Activated T-cell treated with anti-CD3 and anti-CD28 coated beads, Interleukin-2, amount 50 U/mL, for 4 hours (primary cell): Measurements from ENCODE around the gene SEC22B. TPM values are rescaled to one million over a fixed set of nuclear protein-coding genes. Genes with fewer than 3 reads are reported as not detected.
A peak's percentile ranks its signal among the peaks of the same experiment; 100 is the strongest.
"Not testable (repeated sequence)": the region's sequence is repeated elsewhere in the genome, so short reads cannot be mapped to it uniquely, and the experiment has no call there.

Experiments
- ATAC-seq, 2 donors: fragments of 200-7000 bp; cut with Tn5 transposase; one replicate each; pipeline ENCODE4 v1.10.0; 2021
- DNase-seq: peaks from one replicate; pipeline ENCODE4 v3.0.0-alpha.2; 2020
- H3K27me3 Mint-ChIP-seq: one replicate; pipeline ENCODE4 v1.8.0; 2021; ENCODE audit warnings: low read depth, mixed read lengths
- H3K36me3 Mint-ChIP-seq: one replicate; pipeline ENCODE4 v1.8.0; 2022; ENCODE audit warnings: mixed read lengths; ENCODE audit not compliant: insufficient read depth
- H3K4me1 Mint-ChIP-seq: one replicate; pipeline ENCODE4 v1.8.0; 2021; ENCODE audit warnings: low read depth, mixed read lengths
- H3K4me3 Mint-ChIP-seq: one replicate; pipeline ENCODE4 v1.8.0; 2021; ENCODE audit warnings: mild to moderate bottlenecking, moderate library complexity, mixed read lengths
- H3K9me3 Mint-ChIP-seq: one replicate; pipeline ENCODE4 v1.8.0; 2021; ENCODE audit warnings: mixed read lengths
- total RNA-seq, 3 donors: library from RNA; stranded (reverse); gene quantifications; one replicate each; pipeline ENCODE4 v1.2.1, GENCODE V29; 2021

SEC22B gene
- total RNA-seq, 3 donors from 2014 or later = 19.8 to 22.6 (median 20.2) TPM

DNA sequence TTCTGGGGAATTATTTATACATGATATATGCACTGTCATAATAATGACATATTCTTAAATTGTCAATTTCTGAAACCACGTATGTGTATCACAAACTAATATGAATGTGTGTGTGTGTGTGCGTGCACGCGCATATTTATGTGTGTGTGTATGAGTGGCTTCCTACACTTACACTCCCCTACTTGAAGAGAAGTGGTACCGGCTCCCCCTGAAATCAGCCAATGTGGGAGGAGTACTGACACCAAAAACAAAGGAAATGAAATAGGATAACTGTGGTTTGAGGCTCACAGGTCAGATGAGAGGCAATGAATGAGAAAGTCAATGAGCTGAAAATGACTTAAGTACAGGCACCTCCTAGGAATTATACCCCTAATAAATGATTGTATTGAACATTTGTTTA is 64.1 kb downstream of the SEC22B start:
- not testable (repeated sequence) for H3K4me3 Mint-ChIP-seq, H3K4me1 Mint-ChIP-seq, H3K27me3 Mint-ChIP-seq, H3K9me3 Mint-ChIP-seq, H3K36me3 Mint-ChIP-seq, DNase-seq, ATAC-seq

DNA sequence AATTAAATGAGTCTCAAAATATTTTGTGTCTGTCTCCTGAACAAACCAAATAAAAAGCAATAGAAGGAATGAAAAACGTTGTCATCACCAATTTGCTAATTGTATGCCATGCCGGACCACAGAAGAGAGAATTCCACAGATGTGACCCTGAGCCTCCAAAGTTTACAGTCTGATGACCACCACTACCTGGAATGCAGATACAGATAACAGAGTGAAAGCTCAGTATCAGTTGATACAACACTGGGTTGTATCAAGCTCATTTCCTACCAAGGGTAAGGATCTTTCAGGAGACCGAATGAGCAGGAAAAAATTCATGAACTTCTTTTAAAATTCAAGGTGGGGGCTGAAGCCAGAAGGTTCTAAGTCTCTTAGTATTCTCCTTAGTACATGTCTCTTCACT is 64.5 kb downstream of the SEC22B start:
- ATAC-seq, H3K9me3 Mint-ChIP-seq, H3K4me1 Mint-ChIP-seq: not testable (repeated sequence)

DNA sequence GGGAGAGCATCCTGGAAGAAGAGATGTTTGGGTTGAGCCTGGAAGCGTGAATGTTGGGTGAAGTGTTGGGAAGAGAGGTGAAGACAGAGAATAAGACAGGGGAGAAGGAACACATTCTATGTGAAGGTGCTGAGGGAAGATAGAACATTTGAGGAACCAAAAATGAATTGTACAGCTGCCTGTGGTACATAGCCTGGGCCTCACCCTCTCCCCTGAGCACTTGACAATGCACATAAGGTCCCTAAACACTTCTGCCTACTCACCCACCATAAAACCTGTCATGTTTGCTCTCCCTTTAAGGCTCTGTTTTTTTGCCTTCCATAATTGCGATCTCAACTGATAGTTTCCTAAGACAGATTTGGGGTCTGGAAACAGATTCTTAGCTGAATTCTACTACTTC is 65.3 kb downstream of the SEC22B start:
- not testable (repeated sequence) for ATAC-seq, H3K4me1 Mint-ChIP-seq, H3K4me3 Mint-ChIP-seq, H3K27me3 Mint-ChIP-seq, DNase-seq, H3K9me3 Mint-ChIP-seq, H3K36me3 Mint-ChIP-seq

More for the DNA sequence above, 64.5 kb downstream of the SEC22B start:
- DNase-seq, H3K4me3 Mint-ChIP-seq, H3K36me3 Mint-ChIP-seq, H3K27me3 Mint-ChIP-seq: not testable (repeated sequence)

DNA sequence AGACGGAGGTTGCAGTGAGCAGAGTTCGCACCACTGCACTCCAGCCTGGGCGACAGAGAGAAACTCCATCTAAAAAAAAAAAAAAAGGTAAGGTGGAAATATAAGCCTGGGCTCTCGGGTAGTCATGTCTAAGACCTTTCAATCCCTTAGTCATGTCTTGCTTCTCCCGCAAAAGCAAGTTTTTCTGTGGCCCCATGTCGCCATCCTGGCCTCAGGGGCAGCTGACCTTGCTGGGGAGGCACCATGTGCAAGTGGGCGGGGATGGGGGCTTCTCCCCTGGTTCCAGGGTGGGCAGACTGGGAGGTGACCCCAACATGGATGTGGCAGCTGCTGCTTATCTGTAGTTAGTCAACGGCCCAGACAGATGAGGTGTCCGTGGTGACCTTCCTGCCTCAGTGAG is 66.7 kb downstream of the SEC22B start:
- H3K9me3 Mint-ChIP-seq, DNase-seq, H3K36me3 Mint-ChIP-seq, ATAC-seq, H3K4me3 Mint-ChIP-seq, H3K27me3 Mint-ChIP-seq, H3K4me1 Mint-ChIP-seq: not testable (repeated sequence)

DNA sequence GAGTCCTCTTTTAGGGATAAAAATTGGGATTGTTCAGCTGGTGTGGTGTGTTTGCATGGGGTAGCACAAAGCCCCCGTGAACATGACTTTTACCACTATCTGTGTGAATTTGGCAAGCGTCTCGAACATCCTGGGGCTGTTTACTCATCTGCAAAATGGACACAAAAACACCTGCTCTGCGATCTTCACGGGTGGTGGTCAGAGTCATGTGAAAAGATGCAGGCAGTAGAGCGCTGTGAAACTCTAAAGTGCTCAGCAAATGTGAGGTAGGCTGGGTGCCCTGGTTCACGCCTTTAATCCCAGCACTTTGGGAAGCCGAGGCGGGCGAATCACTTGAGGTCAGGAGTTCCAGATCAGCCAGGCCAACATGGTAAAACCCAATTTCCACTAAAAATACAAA is 67.1 kb downstream of the SEC22B start:
- not testable (repeated sequence) for H3K27me3 Mint-ChIP-seq, ATAC-seq, DNase-seq, H3K4me1 Mint-ChIP-seq, H3K36me3 Mint-ChIP-seq, H3K9me3 Mint-ChIP-seq, H3K4me3 Mint-ChIP-seq

DNA sequence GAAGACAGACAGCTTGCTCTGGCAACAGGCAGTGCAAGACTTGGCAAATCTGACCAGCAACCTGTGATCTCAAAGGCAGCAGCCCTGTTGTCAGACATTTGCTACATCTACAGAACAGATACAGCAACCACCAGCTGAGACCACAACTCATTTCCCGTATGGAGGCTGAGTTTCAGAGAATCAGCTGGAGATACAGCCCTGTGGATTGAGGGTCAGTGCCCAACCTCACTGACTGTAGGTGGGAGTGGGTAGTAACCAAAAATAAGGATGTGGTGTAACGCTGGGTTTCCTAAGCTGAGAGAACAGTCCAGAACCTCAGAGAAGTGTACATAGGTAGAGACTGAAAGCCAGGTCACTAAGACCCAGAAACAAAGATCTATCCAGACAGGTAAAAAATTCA is 71.0 kb downstream of the SEC22B start:
- not testable (repeated sequence) for H3K4me3 Mint-ChIP-seq, H3K4me1 Mint-ChIP-seq, H3K36me3 Mint-ChIP-seq, H3K9me3 Mint-ChIP-seq, H3K27me3 Mint-ChIP-seq, DNase-seq
- ATAC-seq = peak in 1 of 2 donors; percentile 41

DNA sequence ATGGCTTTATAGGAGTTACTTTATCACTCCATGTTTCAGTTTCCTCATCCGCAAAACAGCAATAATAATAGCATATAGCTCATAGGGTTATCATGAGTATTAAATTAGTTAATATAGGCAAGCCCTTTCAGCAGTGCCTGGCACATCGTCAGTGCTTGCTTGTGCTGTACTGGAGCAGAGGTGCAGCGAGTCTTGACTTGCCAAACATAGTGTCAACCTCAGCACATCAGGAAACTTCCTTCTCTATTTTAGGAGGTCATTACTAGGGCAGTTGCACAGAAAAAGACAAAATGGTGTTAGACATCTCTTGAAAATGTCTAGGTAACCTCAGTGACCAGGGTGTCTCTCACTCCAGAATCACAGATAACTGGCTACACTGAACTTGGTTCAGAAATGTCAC is 72.6 kb downstream of the SEC22B start:
- H3K36me3 Mint-ChIP-seq, H3K4me1 Mint-ChIP-seq, H3K9me3 Mint-ChIP-seq, DNase-seq, ATAC-seq, H3K27me3 Mint-ChIP-seq, H3K4me3 Mint-ChIP-seq: not testable (repeated sequence)

DNA sequence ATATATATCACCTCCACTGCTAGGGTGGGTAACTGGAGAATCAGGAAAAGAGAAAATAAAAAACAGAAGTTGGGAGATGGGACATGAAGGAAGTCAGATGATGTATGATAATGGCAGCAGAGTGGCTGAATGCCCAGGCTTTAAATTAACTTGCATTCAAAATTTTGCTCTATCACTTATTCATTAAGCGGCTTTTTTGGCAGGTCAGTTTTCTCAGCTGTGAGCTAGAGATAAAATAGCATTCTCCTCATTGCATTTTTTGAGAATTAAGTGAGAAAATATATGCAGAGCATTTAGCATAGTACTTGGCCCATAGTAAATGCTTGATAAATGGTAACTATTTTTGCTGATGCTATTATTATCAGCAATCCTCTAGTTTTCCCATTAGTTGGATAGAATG is 74.7 kb downstream of the SEC22B start:
- not testable (repeated sequence) for H3K4me3 Mint-ChIP-seq, H3K36me3 Mint-ChIP-seq, DNase-seq, H3K27me3 Mint-ChIP-seq, ATAC-seq, H3K4me1 Mint-ChIP-seq, H3K9me3 Mint-ChIP-seq

Other genes starting within 250 kb of the SEC22B start
- gene NOTCH2, start 106.9 kb downstream of the SEC22B start, total RNA-seq = 10 to 100 TPM; 53.4 to 60.8 (median 53.4) TPM
- gene NBPF8, start 238.5 kb upstream of the SEC22B start, total RNA-seq = 10 to 100 TPM in 2 of 3 donors, 1 to 10 TPM in 1; 5.7 to 20.5 (median 18.1) TPM